ENCODE results near the gene EHBP1. TPM values are rescaled to one million over a fixed set of nuclear protein-coding genes. Genes with fewer than 3 reads are reported as not detected.
A peak's percentile ranks its signal among the peaks of the same experiment; 100 is the strongest.

EHBP1 gene
- polyA plus RNA-seq, 3 donors = 4.2 to 6.1 (median 6.0) TPM

DNA sequence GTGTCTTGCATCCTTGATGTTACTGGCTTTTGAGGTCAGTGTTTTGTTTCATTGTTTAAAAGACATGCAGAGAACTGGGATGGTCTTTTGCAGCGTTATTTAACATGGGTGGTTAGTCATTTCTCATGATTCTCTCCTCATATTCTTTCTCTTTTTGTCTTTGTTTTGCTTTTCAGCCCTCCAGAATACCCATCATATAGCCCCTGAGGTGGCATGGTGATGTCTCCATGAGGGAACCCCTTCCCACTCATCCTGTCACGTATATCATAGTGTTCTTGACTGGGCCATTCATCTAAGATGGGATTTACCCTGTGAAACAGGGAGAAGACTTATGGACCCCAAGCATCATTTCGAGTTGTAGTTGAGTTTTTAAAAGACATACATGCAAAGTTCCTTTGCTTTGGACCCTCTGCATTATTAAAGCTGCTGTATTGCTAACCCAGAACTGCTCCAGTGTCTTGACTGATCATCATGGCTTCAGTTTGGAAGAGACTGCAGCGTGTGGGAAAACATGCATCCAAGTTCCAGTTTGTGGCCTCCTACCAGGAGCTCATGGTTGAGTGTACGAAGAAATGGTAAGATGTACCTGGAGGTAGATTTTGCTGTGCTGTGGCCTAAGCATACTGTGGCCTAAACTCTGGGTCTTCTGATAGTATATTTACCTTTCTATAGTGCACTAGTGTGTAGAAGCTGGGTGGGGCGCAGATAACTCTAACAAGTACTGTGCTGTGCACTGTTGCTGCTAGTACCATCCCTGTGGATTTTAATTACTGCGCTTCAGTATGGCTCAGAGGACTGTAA, 1.4 kb downstream of the EHBP1 start:
- H3K4me2 ChIP-seq (replicated peaks; ENCODE audit: extremely low read depth, low read length, poor library complexity, severe bottlenecking) = peak overlapping the region; percentile 84
- no peak for DNase-seq
- peak overlapping the region in 1 of 7 donors; percentile 85 for H3K27ac Mint-ChIP-seq
- peaks cover 32% of the 10 kb centered on the region for H3K4me1 Mint-ChIP-seq
- H3K36me3 ChIP-seq (replicated peaks in 1 of 2; ENCODE audit: control insufficient read depth in 1 of 2, insufficient read depth in 2 of 2, low read length in 2 of 2) = peaks cover 4 to 13% of the 10 kb centered on the region in 2 donors
- H3K27ac ChIP-seq (ENCODE audit: low read depth in 1 of 2, low read length in 2 of 2) = no peak overlapping the region
- no peak overlapping the region for H3K9ac ChIP-seq (ENCODE audit: insufficient read depth, low read length, poor library complexity, severe bottlenecking)
- H3K79me2 ChIP-seq (ENCODE audit: insufficient read depth, low read length) = no peaks in the 10 kb centered on the region
- peaks cover 0 to 6% (median 3%) of the 10 kb centered on the region in 3 donors for H3K27me3 Mint-ChIP-seq (ENCODE audit: low read depth in 3 of 3)
- WGBS (ENCODE audit: insufficient coverage) = 95% methylated on average over 2 of the region's 7 CpGs
- no peak for TF ChIP-seq CTCF (IDR thresholded peaks at IDR 0.05)
- H4K20me1 ChIP-seq (ENCODE audit: insufficient read depth, low read length) = no peaks in the 10 kb centered on the region
- peaks cover 0 to 2% (median 0%) of the 10 kb centered on the region in 7 donors for H3K9me3 Mint-ChIP-seq
- no peaks in the 10 kb centered on the region for H3K9me3 ChIP-seq (replicated peaks in 1 of 2; ENCODE audit: control insufficient read depth in 1 of 2, insufficient read depth in 1 of 2, low read length in 2 of 2)
- H3K36me3 Mint-ChIP-seq = peaks cover 6 to 9% of the 10 kb centered on the region in 2 donors
- peak overlapping the region in 2 of 3 experiments; percentile 61 to 83 for H3K4me3 ChIP-seq (replicated peaks in 1 of 3; ENCODE audit: low read depth in 2 of 3, low read length in 3 of 3)
- peak overlapping the region; percentile 95 for H2AFZ ChIP-seq (ENCODE audit: insufficient read depth, low read depth, low read length, poor library complexity, severe bottlenecking)
- intact Hi-C loops (cut with micrococcal nuclease) = loop anchor here (5.0 to 10.0 kb wide), 4 partner anchors 512 to 1135 kb away; partner anchors contain the start of genes B3GNT2 (in 1 of the 2), CCT4 (in 1 of the 2), MDH1 (in 1 of the 2) and UGP2 (in 1 of the 2)
- no peaks in the 10 kb centered on the region for H3K27me3 ChIP-seq (ENCODE audit: control insufficient read depth in 2 of 2, insufficient read depth in 2 of 2, low read length in 2 of 2)
- peaks cover 17 to 20% of the 10 kb centered on the region in 2 donors for H3K4me1 ChIP-seq (ENCODE audit: control insufficient read depth in 1 of 2, insufficient read depth in 2 of 2, low read length in 2 of 2)
- H3K4me3 Mint-ChIP-seq = peak overlapping the region; percentile 92 to 95

DNA sequence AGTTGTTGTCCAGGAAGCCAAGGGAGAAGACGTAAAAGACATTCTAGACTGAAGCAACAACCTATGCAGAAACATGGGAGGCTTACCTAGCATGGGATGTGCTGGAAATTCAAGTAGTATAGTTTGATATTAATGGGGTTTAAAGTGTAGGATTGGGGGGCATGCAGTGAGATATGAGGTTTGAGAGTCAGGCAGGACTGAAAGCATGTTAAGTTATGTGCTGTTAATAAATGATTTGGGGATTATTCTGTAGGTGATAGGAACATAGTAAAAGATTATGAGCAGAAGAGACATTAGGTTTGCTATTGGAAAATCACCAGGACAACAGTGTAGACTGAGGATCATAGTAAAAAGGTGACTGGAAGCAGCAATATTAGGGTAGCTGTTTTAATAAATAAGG, 3.2 kb downstream of the EHBP1 start:
- intact Hi-C loops (cut with micrococcal nuclease) = loop anchor here (5.0 to 10.0 kb wide), 4 partner anchors 514 to 1134 kb away; partner anchors contain the start of genes B3GNT2 (in 1 of the 2), CCT4 (in 1 of the 2), MDH1 (in 1 of the 2) and UGP2 (in 1 of the 2)
- Mint-ChIP-seq H3K36me3 (peaks cover 6 to 9% of the 10 kb centered on the region in 2 donors), H3K4me1 (peaks cover 32% of the 10 kb centered on the region), H3K9me3 (peaks cover 0 to 2% (median 0%) of the 10 kb centered on the region in 7 donors), H3K27me3 (ENCODE audit: low read depth in 3 of 3) (peaks cover 0 to 3% (median 3%) of the 10 kb centered on the region in 3 donors), H3K27ac (no peak overlapping the region), H3K4me3 (no peak overlapping the region)
- no peak overlapping the region for H3K27ac ChIP-seq (ENCODE audit: low read depth in 1 of 2, low read length in 2 of 2)
- no peak overlapping the region for H3K4me2 ChIP-seq (replicated peaks; ENCODE audit: extremely low read depth, low read length, poor library complexity, severe bottlenecking)
- no peak overlapping the region for H2AFZ ChIP-seq (ENCODE audit: insufficient read depth, low read depth, low read length, poor library complexity, severe bottlenecking)
- no peaks in the 10 kb centered on the region for H4K20me1 ChIP-seq (ENCODE audit: insufficient read depth, low read length)
- 100% methylated on average over 1 of the region's 1 CpG for WGBS (ENCODE audit: insufficient coverage)
- H3K9me3 ChIP-seq (replicated peaks in 1 of 2; ENCODE audit: control insufficient read depth in 1 of 2, insufficient read depth in 1 of 2, low read length in 2 of 2) = no peaks in the 10 kb centered on the region
- H3K36me3 ChIP-seq (replicated peaks in 1 of 2; ENCODE audit: control insufficient read depth in 1 of 2, insufficient read depth in 2 of 2, low read length in 2 of 2) = peaks cover 4 to 13% of the 10 kb centered on the region in 2 donors
- H3K4me3 ChIP-seq (replicated peaks in 1 of 3; ENCODE audit: low read depth in 2 of 3, low read length in 3 of 3) = no peak overlapping the region
- no peak for DNase-seq
- H3K79me2 ChIP-seq (ENCODE audit: insufficient read depth, low read length) = no peaks in the 10 kb centered on the region
- H3K9ac ChIP-seq (ENCODE audit: insufficient read depth, low read length, poor library complexity, severe bottlenecking) = no peak overlapping the region
- H3K4me1 ChIP-seq (ENCODE audit: control insufficient read depth in 1 of 2, insufficient read depth in 2 of 2, low read length in 2 of 2) = peaks cover 17 to 20% of the 10 kb centered on the region in 2 donors
- TF ChIP-seq CTCF (IDR thresholded peaks at IDR 0.05) = no peak
- no peaks in the 10 kb centered on the region for H3K27me3 ChIP-seq (ENCODE audit: control insufficient read depth in 2 of 2, insufficient read depth in 2 of 2, low read length in 2 of 2)

All from CD14-positive monocyte (primary cell).